K562 (cell line): ENCODE measurements around the gene RER1. TPM values are rescaled to one million over a fixed set of nuclear protein-coding genes. Genes with fewer than 3 reads are reported as not detected.
A peak's percentile ranks its signal among the peaks of the same experiment; 100 is the strongest.

Source experiments
- ATAC-seq: fragments of 200-7000 bp; cut with Tn5 transposase; 3 replicates; pipeline ENCODE4 v1.9.1; 2020; ENCODE audit warnings: moderate library complexity
- BruUV-seq: library from RNA; stranded (reverse); fragments of 400-500 nt; replicated peaks from 2 replicates; lab custom pipeline; 2021; lab: Mats Ljungman, UMichigan
- CTCF ChIA-PET: fragments of 300-600 bp; formaldehyde crosslinking; extraction: SDS; loops from one replicate; lab custom pipeline; 2021; ENCODE audit warnings: low intra/inter-chr PET ratio; lab: Yijun Ruan, JAX
- POLR2A ChIA-PET: fragments of 300-600, 350-650 bp; sonication (Branson Sonifier 250); formaldehyde crosslinking; extraction: SDS; loops from one replicate; lab custom pipeline; 2021; ENCODE audit warnings: antibody characterized with exemption, inconsistent platforms; lab: Yijun Ruan, JAX
- DNase-seq, 4 experiments: peaks; one replicate each; pipeline versions ENCODE4 v3.0.0 to v3.0.0-alpha.2; 2011 to 2018; ENCODE audit warnings: low spot score in 3 of 4, mixed read lengths in 3 of 4; ENCODE audit errors: extremely low read depth in 1 of 4
- FAIRE-seq: peaks from 2 replicates; lab custom pipeline; 2011; peaks lifted over from hg19 to GRCh38; lab: Jason Lieb, UNC
- H2AFZ ChIP-seq: 2 replicates; pipeline ENCODE4 v1.6.0; 2011; ENCODE audit warnings: low read depth, low read length, control low read depth, inconsistent platforms
- H3K27ac ChIP-seq: fragments of 200-600 bp; 3 replicates; pipeline ENCODE4 v1.8.0; 2011; ENCODE audit warnings: low read depth, mild to moderate bottlenecking, control low read depth, inconsistent platforms, low read length, moderate library complexity, mixed read lengths; ENCODE audit errors: extremely low read depth
- H3K27me3 ChIP-seq, 2 experiments: fragments of 300-600 bp in 1 of 2; 2 replicates in 1 of 2; 3 replicates in 1 of 2; pipeline versions ENCODE4 v1.6.0 to v1.8.0; 2011; ENCODE audit warnings: inconsistent platforms in 2 of 2, low read length in 2 of 2, mild to moderate bottlenecking in 1 of 2, mixed read lengths in 1 of 2, moderate library complexity in 1 of 2; ENCODE audit not compliant: control insufficient read depth in 2 of 2, insufficient read depth in 2 of 2
- H3K36me3 ChIP-seq: fragments of 300-600 bp; 3 replicates; pipeline ENCODE4 v1.8.0; 2011; ENCODE audit warnings: mild to moderate bottlenecking, low read length, inconsistent platforms; ENCODE audit not compliant: control insufficient read depth, insufficient read depth
- H3K4me1 ChIP-seq, 2 experiments: fragments of 200-600 bp in 1 of 2; replicated peaks in 1 of 2; 2 replicates in 1 of 2; 3 replicates in 1 of 2; pipeline versions ENCODE4 v1.5.1 to v1.8.0; 2011; ENCODE audit warnings: inconsistent platforms in 2 of 2, low read length in 2 of 2, mild to moderate bottlenecking in 1 of 2, mixed read lengths in 1 of 2, moderate library complexity in 1 of 2; ENCODE audit not compliant: control insufficient read depth in 2 of 2, insufficient read depth in 2 of 2
- H3K4me2 ChIP-seq: 2 replicates; pipeline ENCODE4 v1.6.1; 2011; ENCODE audit warnings: low read length, control low read depth, inconsistent platforms, mixed read lengths; ENCODE audit not compliant: insufficient read depth
- H3K4me3 ChIP-seq: fragments of 200-600 bp; sonication (generic), shearing (Covaris generic); 2 replicates; pipeline ENCODE4 v1.5.1; 2016; ENCODE audit warnings: control low read depth, inconsistent platforms
- H3K79me2 ChIP-seq: fragments of 200-600 bp; 3 replicates; pipeline ENCODE4 v1.8.0; 2011; ENCODE audit warnings: low read length, inconsistent platforms; ENCODE audit not compliant: control insufficient read depth, insufficient read depth
- H3K9ac ChIP-seq, 2 experiments: 2 replicates each; pipeline versions ENCODE4 v1.6.0 to v1.6.1; 2011; ENCODE audit warnings: low read depth in 2 of 2, low read length in 2 of 2, control low read depth in 1 of 2, inconsistent platforms in 1 of 2, mild to moderate bottlenecking in 1 of 2, mixed read lengths in 1 of 2; ENCODE audit not compliant: insufficient read depth in 1 of 2
- H3K9me1 ChIP-seq: one replicate; pipeline ENCODE4 v1.6.0; 2011; ENCODE audit warnings: inconsistent platforms, mild to moderate bottlenecking, low read length, moderate library complexity; ENCODE audit not compliant: control insufficient read depth, insufficient read depth
- H3K9me3 ChIP-seq: replicated peaks from 2 replicates; pipeline ENCODE4 v1.5.1; 2011; ENCODE audit warnings: low read depth, low read length, inconsistent platforms; ENCODE audit not compliant: control insufficient read depth, insufficient read depth
- H4K20me1 ChIP-seq: replicated peaks from 2 replicates; pipeline ENCODE4 v1.6.1; 2011; ENCODE audit warnings: low read length, inconsistent platforms, mixed read lengths; ENCODE audit not compliant: control insufficient read depth, insufficient read depth
- CBX5 ChIP-seq: IDR thresholded peaks from 2 replicates; pipeline ENCODE4 v1.6.1; 2014; ENCODE audit warnings: low read depth, borderline replicate concordance
- ESRRA ChIP-seq: fragments of 450-650 bp; IDR thresholded peaks from 2 replicates; pipeline ENCODE4 v1.6.1; 2014; ENCODE audit warnings: low read depth, mild to moderate bottlenecking, moderate library complexity, borderline replicate concordance
- EWSR1 ChIP-seq: fragments of 450-650 bp; IDR thresholded peaks from 2 replicates; pipeline ENCODE4 v1.6.1; 2018; ENCODE audit warnings: borderline replicate concordance, mild to moderate bottlenecking, low read depth, moderate library complexity; ENCODE audit not compliant: partially characterized antibody
- FOXA3 ChIP-seq, 2 experiments: fragments of 450-650 bp in 1 of 2; sonication (generic) in 1 of 2; formaldehyde crosslinking; IDR thresholded peaks in 1 of 2; conservative IDR thresholded peaks in 1 of 2; 2 replicates each; pipeline versions ENCODE4 v1.4.0 to v1.8.0; 2020 to 2022; ENCODE audit warnings: mild to moderate bottlenecking in 2 of 2, missing genetic modification reagents in 1 of 2
- MIER1 ChIP-seq: fragments of 450-650 bp; IDR thresholded peaks from 2 replicates; pipeline ENCODE4 v1.6.1; 2016; ENCODE audit warnings: antibody characterized with exemption, mild to moderate bottlenecking, low read depth
- RAD21 ChIP-seq, 2 experiments: fragments of 250-450 bp in 1 of 2; fragments of 450-650 bp in 1 of 2; sonication (Bioruptor Pico) in 1 of 2; formaldehyde crosslinking in 1 of 2; IDR thresholded peaks in 1 of 2; conservative IDR thresholded peaks in 1 of 2; 2 replicates each; pipeline versions ENCODE4 v1.4.0 to v1.8.0; 2020 to 2022; ENCODE audit warnings: mild to moderate bottlenecking in 2 of 2, moderate library complexity in 1 of 2
- SMC3 ChIP-seq: conservative IDR thresholded peaks from 2 replicates; pipeline ENCODE4 v1.6.1; 2011; ENCODE audit warnings: low read depth, low read length, improper control_type of control experiment; ENCODE audit not compliant: insufficient read depth
- WGBS: fragments of 100-300 bp; shearing (Covaris generic); methylation state at CpG from one replicate; pipeline ENCODE4 v1.1.6; 2016; ENCODE audit warnings: low coverage, mixed read lengths; ENCODE audit not compliant: insufficient coverage; ENCODE audit errors: missing lambda C conversion rate; 5-methylcytosine and 5-hydroxymethylcytosine counted together
- in situ Hi-C: fragments of 300-500 bp; cut with MboI; formaldehyde crosslinking; loops from 4 replicates; pipeline ENCODE4 v1.15.0; 2018; ENCODE audit warnings: inconsistent platforms, mixed read lengths
- intact Hi-C: fragments of 100-400 bp; cut with micrococcal nuclease; formaldehyde crosslinking; loops from 2 replicates; pipeline ENCODE4 v1.14.2; 2022
- polyA plus RNA-seq, 8 experiments: library from polyadenylated mRNA; depleted of rRNA in 4 of 8; stranded (reverse) in 5 of 8; unstranded in 3 of 8; fragments of >200 nt; fragmentation: Nextera tagmentation in 2 of 8; fragmentation: Illumina TruSeq in 1 of 8; extraction: Ambion mirVana in 2 of 8; extraction: Trizol in 1 of 8; gene quantifications; 2 replicates each; pipeline versions ENCODE4 v1.2.1 to v1.2.3, GENCODE V29; 2011 to 2014; ENCODE audit warnings: inconsistent platforms in 1 of 8, missing spikeins in 1 of 8
- total RNA-seq, 7 experiments: library from RNA; depleted of rRNA in 6 of 7; stranded (reverse); fragments of >200 nt in 6 of 7; fragmentation: Illumina TruSeq in 2 of 7; extraction: Trizol in 2 of 7; gene quantifications; 2 replicates each; pipeline versions ENCODE4 v1.2.1 to v1.2.3, GENCODE V29; 2011 to 2021; ENCODE audit warnings: low replicate concordance in 1 of 7
- TF ChIP-seq, protein P1 (sequence below), 2 experiments: fragments of 450-650 bp; formaldehyde crosslinking in 1 of 2; IDR thresholded peaks; 2 replicates each; pipeline versions ENCODE4 v1.4.0 to v1.6.1; 2014 to 2020; ENCODE audit warnings: mild to moderate bottlenecking in 2 of 2, borderline replicate concordance in 1 of 2, low read depth in 1 of 2
- TF ChIP-seq, protein P2 (sequence below): fragments of 250-450 bp; sonication (Bioruptor Pico); IDR thresholded peaks from 2 replicates; pipeline ENCODE4 v1.4.0; 2020; ENCODE audit warnings: mild to moderate bottlenecking

Gene RER1
- total and polyA plus RNA-seq, 9 of the 15 experiments (the other 6 are each of a cell fraction or from before 2014, with no cell fraction given) = 19.6 to 354 (median 183) TPM

GRCh38 chr1:2429780-2430591 is 38.3 kb downstream of the RER1 start:
- intact Hi-C loops = no loop called here
- POLR2A ChIA-PET = interaction anchor here (1.0 to 1.7 kb wide), 2 partner anchors 9 to 17 kb away, joined by 3 to 8 read pairs; no protein-coding TSS in a partner anchor
- peak; percentile 54 to 61 (median 56) for DNase-seq
- TF ChIP-seq MIER1 = no peak
- peak in 1 of 2 experiments; percentile 69; a peak in 2 of 4 replicates for TF ChIP-seq RAD21 (CRISPR knock-in tag; conservative IDR thresholded peaks at IDR 0.05 in 1 of 2, IDR thresholded peaks at IDR 0.05 in 1 of 2)
- peak in 1 of 2 experiments; percentile 81; a peak in 2 of 4 replicates for TF ChIP-seq FOXA3 (CRISPR knock-in tag; conservative IDR thresholded peaks at IDR 0.05 in 1 of 2, IDR thresholded peaks at IDR 0.05 in 1 of 2)
- TF ChIP-seq SMC3 = 0 out of 2 replicates have a peak, but pooled peaks have one; percentile 27
- TF ChIP-seq, protein P1, sequence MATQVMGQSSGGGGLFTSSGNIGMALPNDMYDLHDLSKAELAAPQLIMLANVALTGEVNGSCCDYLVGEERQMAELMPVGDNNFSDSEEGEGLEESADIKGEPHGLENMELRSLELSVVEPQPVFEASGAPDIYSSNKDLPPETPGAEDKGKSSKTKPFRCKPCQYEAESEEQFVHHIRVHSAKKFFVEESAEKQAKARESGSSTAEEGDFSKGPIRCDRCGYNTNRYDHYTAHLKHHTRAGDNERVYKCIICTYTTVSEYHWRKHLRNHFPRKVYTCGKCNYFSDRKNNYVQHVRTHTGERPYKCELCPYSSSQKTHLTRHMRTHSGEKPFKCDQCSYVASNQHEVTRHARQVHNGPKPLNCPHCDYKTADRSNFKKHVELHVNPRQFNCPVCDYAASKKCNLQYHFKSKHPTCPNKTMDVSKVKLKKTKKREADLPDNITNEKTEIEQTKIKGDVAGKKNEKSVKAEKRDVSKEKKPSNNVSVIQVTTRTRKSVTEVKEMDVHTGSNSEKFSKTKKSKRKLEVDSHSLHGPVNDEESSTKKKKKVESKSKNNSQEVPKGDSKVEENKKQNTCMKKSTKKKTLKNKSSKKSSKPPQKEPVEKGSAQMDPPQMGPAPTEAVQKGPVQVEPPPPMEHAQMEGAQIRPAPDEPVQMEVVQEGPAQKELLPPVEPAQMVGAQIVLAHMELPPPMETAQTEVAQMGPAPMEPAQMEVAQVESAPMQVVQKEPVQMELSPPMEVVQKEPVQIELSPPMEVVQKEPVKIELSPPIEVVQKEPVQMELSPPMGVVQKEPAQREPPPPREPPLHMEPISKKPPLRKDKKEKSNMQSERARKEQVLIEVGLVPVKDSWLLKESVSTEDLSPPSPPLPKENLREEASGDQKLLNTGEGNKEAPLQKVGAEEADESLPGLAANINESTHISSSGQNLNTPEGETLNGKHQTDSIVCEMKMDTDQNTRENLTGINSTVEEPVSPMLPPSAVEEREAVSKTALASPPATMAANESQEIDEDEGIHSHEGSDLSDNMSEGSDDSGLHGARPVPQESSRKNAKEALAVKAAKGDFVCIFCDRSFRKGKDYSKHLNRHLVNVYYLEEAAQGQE (IDR thresholded peaks at IDR 0.05; ENCODE audit: borderline replicate concordance) = peak; percentile 7; the same call in 1 of the 2 replicates
- TF ChIP-seq, protein P1 (CRISPR knock-in tag; IDR thresholded peaks at IDR 0.05; ENCODE audit: low read depth) = no peak
- TF ChIP-seq EWSR1 = no peak
- TF ChIP-seq ESRRA = no peak
- TF ChIP-seq CBX5 = peak; percentile 87
- TF ChIP-seq, protein P2, sequence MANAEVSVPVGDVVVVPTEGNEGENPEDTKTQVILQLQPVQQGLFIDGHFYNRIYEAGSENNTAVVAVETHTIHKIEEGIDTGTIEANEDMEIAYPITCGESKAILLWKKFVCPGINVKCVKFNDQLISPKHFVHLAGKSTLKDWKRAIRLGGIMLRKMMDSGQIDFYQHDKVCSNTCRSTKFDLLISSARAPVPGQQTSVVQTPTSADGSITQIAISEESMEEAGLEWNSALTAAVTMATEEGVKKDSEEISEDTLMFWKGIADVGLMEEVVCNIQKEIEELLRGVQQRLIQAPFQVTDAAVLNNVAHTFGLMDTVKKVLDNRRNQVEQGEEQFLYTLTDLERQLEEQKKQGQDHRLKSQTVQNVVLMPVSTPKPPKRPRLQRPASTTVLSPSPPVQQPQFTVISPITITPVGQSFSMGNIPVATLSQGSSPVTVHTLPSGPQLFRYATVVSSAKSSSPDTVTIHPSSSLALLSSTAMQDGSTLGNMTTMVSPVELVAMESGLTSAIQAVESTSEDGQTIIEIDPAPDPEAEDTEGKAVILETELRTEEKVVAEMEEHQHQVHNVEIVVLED = no peak

More at GRCh38 chr1:2429780-2430591, 38.3 kb downstream of the RER1 start:
- Histone ChIP-seq H3K27ac (no peak overlapping the region), H3K27me3 (peaks cover 26 to 85% of the 10 kb centered on the region in 2 experiments; a peak in 4 of 5 replicates), H3K9ac (no peak overlapping the region), H3K4me2 (no peak overlapping the region), H3K9me1 (no peaks in the 10 kb centered on the region), H4K20me1 (no peaks in the 10 kb centered on the region), H3K79me2 (no peaks in the 10 kb centered on the region), H3K36me3 (no peaks in the 10 kb centered on the region), H3K4me1 (peaks cover 0 to 42% of the 10 kb centered on the region in 2 experiments; a peak in 2 of 5 replicates), H3K4me3 (no peak overlapping the region), H2AFZ (no peak overlapping the region), H3K9me3 (0 out of 2 replicates have a peak, but pooled peaks cover 5% of the 10 kb centered on the region)
- ATAC-seq = peak; percentile 73
- WGBS = 10% methylated on average over 20 of the region's 20 CpGs
- FAIRE-seq = no peak
- in situ Hi-C loops = no loop called here
- CTCF ChIA-PET = interaction anchor here (0.7 kb wide), 1 partner anchor 55 kb away, joined by 3 read pairs; no protein-coding TSS in a partner anchor
- BruUV-seq = no TSS peak
